Calu3 (cell line): ENCODE measurements around the gene KCNQ4. TPM values are rescaled to one million over a fixed set of nuclear protein-coding genes. Genes with fewer than 3 reads are reported as not detected.

Experiments used
- BruUV-seq: library from RNA; stranded (reverse); fragments of 400-500 nt; replicated peaks from 2 replicates; lab custom pipeline; 2021; lab: Mats Ljungman, UMichigan
- CTCF ChIA-PET: fragments of 300-600 bp; sonication (Branson Sonifier 250); formaldehyde crosslinking; loops from one replicate; lab custom pipeline; 2022; ENCODE audit warnings: antibody characterized with exemption; lab: Charles Lee
- DNase-seq: peaks from one replicate; pipeline ENCODE4 v3.0.0; 2022
- H3K27ac Mint-ChIP-seq: one replicate; pipeline ENCODE4 v1.8.0; 2022; ENCODE audit warnings: mixed read lengths; ENCODE audit not compliant: unreplicated experiment
- H3K27me3 Mint-ChIP-seq: one replicate; pipeline ENCODE4 v1.8.0; 2022; ENCODE audit warnings: mixed read lengths; ENCODE audit not compliant: unreplicated experiment
- H3K36me3 Mint-ChIP-seq: one replicate; pipeline ENCODE4 v1.8.0; 2022; ENCODE audit warnings: mild to moderate bottlenecking, moderate library complexity, mixed read lengths; ENCODE audit not compliant: insufficient read depth, unreplicated experiment
- H3K4me1 Mint-ChIP-seq: one replicate; pipeline ENCODE4 v1.8.0; 2022; ENCODE audit warnings: mild to moderate bottlenecking, low read depth, mixed read lengths; ENCODE audit not compliant: unreplicated experiment
- H3K4me3 Mint-ChIP-seq: one replicate; pipeline ENCODE4 v1.8.0; 2022; ENCODE audit warnings: mild to moderate bottlenecking, low read depth, moderate library complexity, mixed read lengths; ENCODE audit not compliant: unreplicated experiment
- H3K9me3 Mint-ChIP-seq: one replicate; pipeline ENCODE4 v1.8.0; 2022; ENCODE audit warnings: low read depth, mixed read lengths; ENCODE audit not compliant: unreplicated experiment
- CTCF ChIP-seq: fragments of 200-600 bp; IDR thresholded peaks from one replicate; pipeline ENCODE4 v1.8.0; 2022; ENCODE audit warnings: antibody characterized with exemption; ENCODE audit not compliant: unreplicated experiment
- intact Hi-C: fragments of 100-400 bp; cut with micrococcal nuclease; formaldehyde crosslinking; loops from one replicate; pipeline ENCODE4 v1.10.0; 2022; ENCODE audit not compliant: unreplicated experiment
- total RNA-seq: library from RNA; stranded (reverse); gene quantifications from 2 replicates; pipeline ENCODE4 v1.2.3, GENCODE V29; 2022

The KCNQ4 gene
- total RNA-seq, 1 experiment from 2014 or later: 0.92 TPM

- Mint-ChIP-seq H3K36me3 (no peaks in the 10 kb centered on the region), H3K27me3 (no peaks in the 10 kb centered on the region), H3K4me1 (no peaks in the 10 kb centered on the region), H3K27ac (no peak overlapping the region), H3K4me3 (no peak overlapping the region), H3K9me3 (no peaks in the 10 kb centered on the region)
- CTCF ChIA-PET: no interaction called here
- no peak for DNase-seq
- no TSS peak for BruUV-seq
- intact Hi-C loops: no loop called here
- no peak for TF ChIP-seq CTCF
Observed at GRCh38 chr1:40836283-40836682, 52.7 kb downstream of the KCNQ4 start.

DNA sequence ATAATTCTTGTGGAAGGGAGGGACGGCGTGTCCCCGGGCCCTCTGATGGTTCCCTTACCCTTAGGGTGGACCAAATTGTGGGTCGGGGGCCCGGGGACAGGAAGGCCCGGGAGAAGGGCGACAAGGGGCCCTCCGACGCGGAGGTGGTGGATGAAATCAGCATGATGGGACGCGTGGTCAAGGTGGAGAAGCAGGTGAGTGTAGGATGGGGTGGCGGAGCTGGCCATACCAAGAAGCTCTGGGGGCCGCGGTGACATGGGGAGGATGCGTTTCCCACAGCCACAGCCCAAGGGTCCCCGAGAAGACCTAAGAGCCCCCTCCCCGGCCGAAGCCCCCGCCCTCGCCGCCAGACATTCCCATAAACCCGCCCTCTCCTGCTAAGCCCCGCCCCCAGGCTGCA, 54.0 kb downstream of the KCNQ4 start:
- Mint-ChIP-seq H3K4me3 (no peak overlapping the region), H3K36me3 (no peaks in the 10 kb centered on the region), H3K27ac (no peak overlapping the region), H3K9me3 (no peaks in the 10 kb centered on the region), H3K4me1 (no peaks in the 10 kb centered on the region), H3K27me3 (peaks cover 7% of the 10 kb centered on the region)
- no peak for TF ChIP-seq CTCF
- CTCF ChIA-PET: no interaction called here
- no peak for DNase-seq
- BruUV-seq: no TSS peak
- intact Hi-C loops: no loop called here

DNA sequence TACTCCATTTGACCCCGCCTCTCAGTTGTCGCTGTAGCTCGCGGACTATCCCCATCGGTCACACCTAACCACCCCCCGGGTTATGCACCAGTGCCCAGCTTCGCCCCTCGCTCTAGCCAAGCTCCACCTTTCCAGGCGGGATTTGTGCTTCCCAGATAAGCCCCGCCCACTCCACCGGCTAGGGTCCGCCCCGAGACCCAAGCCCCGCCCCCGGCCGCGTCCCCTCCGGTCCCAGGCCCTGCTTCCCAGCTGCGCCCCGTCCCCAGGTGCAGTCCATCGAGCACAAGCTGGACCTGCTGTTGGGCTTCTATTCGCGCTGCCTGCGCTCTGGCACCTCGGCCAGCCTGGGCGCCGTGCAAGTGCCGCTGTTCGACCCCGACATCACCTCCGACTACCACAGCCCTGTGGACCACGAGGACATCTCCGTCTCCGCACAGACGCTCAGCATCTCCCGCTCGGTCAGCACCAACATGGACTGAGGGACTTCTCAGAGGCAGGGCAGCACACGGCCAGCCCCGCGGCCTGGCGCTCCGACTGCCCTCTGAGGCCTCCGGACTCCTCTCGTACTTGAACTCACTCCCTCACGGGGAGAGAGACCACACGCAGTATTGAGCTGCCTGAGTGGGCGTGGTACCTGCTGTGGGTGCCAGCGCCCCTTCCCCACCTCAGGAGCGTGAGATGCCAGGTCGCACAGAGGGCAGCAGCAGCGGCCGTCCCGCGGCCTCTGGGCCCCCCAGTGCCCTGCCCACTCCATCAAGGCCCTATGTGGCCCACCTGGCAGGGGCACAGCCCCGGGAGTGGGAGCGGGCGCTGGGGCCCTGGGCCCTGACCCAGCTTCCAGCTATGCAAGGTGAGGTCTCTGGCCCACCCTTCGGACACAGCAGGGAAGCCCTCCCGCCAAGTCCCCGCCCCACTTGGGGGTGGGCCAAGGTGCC, 54.7 kb downstream of the KCNQ4 start:
- TF ChIP-seq CTCF: no peak
- CTCF ChIA-PET: no interaction called here
- no peaks in the 10 kb centered on the region for H3K36me3 Mint-ChIP-seq
- H3K27me3 Mint-ChIP-seq: peaks cover 14% of the 10 kb centered on the region
- no peaks in the 10 kb centered on the region for H3K4me1 Mint-ChIP-seq
- no peak for DNase-seq
- intact Hi-C loops: no loop called here
- H3K27ac Mint-ChIP-seq: no peak overlapping the region
- no peaks in the 10 kb centered on the region for H3K9me3 Mint-ChIP-seq
- no TSS peak for BruUV-seq
- H3K4me3 Mint-ChIP-seq: no peak overlapping the region

DNA sequence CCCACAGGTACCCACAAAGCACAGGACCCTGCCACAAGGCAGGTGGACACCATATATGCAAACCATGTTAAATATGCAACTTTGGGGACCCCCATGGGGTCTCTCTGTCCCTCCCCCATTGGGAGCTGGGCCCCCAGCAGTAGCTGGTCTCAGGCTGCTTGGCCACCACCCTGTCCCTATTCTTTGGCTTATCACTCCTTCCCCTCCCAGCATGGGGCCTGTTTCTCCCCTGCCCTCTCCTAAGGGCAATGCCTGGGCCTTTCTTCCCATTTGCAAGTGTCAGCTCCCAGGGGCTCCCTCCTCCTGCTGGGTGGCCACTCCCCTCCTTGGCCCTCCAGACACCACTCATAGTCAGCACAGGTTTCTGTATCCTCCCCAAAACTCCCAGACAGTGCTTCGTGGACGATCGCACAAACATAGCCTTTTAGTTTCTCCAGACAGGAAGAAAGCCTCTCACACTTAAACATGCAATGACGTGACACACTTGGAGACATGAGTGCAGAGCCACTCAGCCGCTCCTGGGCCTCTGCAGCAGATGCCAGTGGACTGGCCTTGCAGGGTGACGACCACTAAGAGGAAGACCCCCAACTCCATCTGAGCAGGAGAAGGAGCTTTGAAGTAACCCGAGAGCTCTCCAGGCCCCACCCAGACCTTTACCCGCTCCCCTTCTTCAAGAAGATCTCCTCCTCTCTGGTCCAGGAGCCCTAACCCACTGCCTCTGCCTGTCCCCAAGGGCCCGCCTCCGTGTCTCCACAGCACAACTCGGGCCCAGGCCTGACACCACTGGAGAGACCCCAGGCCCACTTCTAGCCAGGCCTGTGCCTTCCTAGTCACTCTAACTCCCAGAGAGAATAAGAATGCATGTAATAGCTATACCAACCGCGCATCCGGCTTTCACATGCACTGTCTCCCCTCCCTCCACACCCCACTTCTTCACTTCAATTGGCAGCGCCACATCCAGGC, 55.7 kb downstream of the KCNQ4 start:
- BruUV-seq: no TSS peak
- Mint-ChIP-seq H3K4me3 (no peak overlapping the region), H3K9me3 (no peaks in the 10 kb centered on the region), H3K27ac (no peak overlapping the region), H3K36me3 (no peaks in the 10 kb centered on the region), H3K4me1 (no peaks in the 10 kb centered on the region), H3K27me3 (peaks cover 19% of the 10 kb centered on the region)
- intact Hi-C loops: no loop called here
- CTCF ChIA-PET: no interaction called here
- no peak for TF ChIP-seq CTCF
- DNase-seq: no peak
